HEK293T (cell line): ENCODE results near the gene CDH26.

Experiments used
- CTCF ChIA-PET: fragments of 350-600 bp; formaldehyde crosslinking; extraction: SDS; loops from one replicate; lab custom pipeline; 2021; ENCODE audit warnings: antibody characterized with exemption, inconsistent platforms; lab: Yijun Ruan, JAX
- POLR2A ChIA-PET: fragments of 350-600 bp; formaldehyde crosslinking; extraction: SDS; loops from one replicate; lab custom pipeline; 2020; ENCODE audit warnings: antibody characterized with exemption, inconsistent platforms; lab: Yijun Ruan, JAX
- DNase-seq: peaks from one replicate; pipeline ENCODE4 v3.0.0; 2012; ENCODE audit warnings: mixed read lengths; ENCODE audit errors: extremely low spot score
- ARNT ChIP-seq: fragments of 450-650 bp; IDR thresholded peaks from 2 replicates; pipeline ENCODE4 v1.6.1; 2017; ENCODE audit warnings: mild to moderate bottlenecking
- BHLHE40 ChIP-seq: fragments of 450-650 bp; IDR thresholded peaks from 2 replicates; pipeline ENCODE4 v1.6.1; 2016; ENCODE audit warnings: mild to moderate bottlenecking, moderate library complexity, borderline replicate concordance
- CTBP1 ChIP-seq: fragments of 450-650 bp; IDR thresholded peaks from 2 replicates; pipeline ENCODE4 v1.6.1; 2016; ENCODE audit warnings: borderline replicate concordance
- ELF4 ChIP-seq: fragments of 450-650 bp; IDR thresholded peaks from 2 replicates; pipeline ENCODE4 v1.6.1; 2017; ENCODE audit warnings: antibody characterized with exemption
- FOXA1 ChIP-seq: fragments of 450-650 bp; IDR thresholded peaks from 2 replicates; pipeline ENCODE4 v1.6.1; 2016; ENCODE audit warnings: mild to moderate bottlenecking
- FOXK2 ChIP-seq: fragments of 450-650 bp; IDR thresholded peaks from 2 replicates; pipeline ENCODE4 v1.6.1; 2016; ENCODE audit warnings: mild to moderate bottlenecking
- FOXM1 ChIP-seq: fragments of 450-650 bp; IDR thresholded peaks from 2 replicates; pipeline ENCODE4 v1.6.1; 2017; ENCODE audit warnings: mild to moderate bottlenecking, borderline replicate concordance
- HDGF ChIP-seq: fragments of 450-650 bp; IDR thresholded peaks from 2 replicates; pipeline ENCODE4 v1.6.1; 2017; ENCODE audit warnings: antibody characterized with exemption, borderline replicate concordance
- L3MBTL2 ChIP-seq: fragments of 450-650 bp; conservative IDR thresholded peaks from 2 replicates; pipeline ENCODE4 v1.6.1; 2016; ENCODE audit warnings: mild to moderate bottlenecking
- LEF1 ChIP-seq: fragments of 450-650 bp; IDR thresholded peaks from 2 replicates; pipeline ENCODE4 v1.6.1; 2017; ENCODE audit warnings: mild to moderate bottlenecking, borderline replicate concordance
- NFRKB ChIP-seq: fragments of 450-650 bp; IDR thresholded peaks from 2 replicates; pipeline ENCODE4 v1.6.1; 2016; ENCODE audit warnings: mild to moderate bottlenecking, moderate library complexity
- SP1 ChIP-seq: fragments of 450-650 bp; IDR thresholded peaks from 2 replicates; pipeline ENCODE4 v1.6.1; 2017
- SUZ12 ChIP-seq: fragments of 450-650 bp; IDR thresholded peaks from 2 replicates; pipeline ENCODE4 v1.6.1; 2016; ENCODE audit warnings: mild to moderate bottlenecking
- TARDBP ChIP-seq: fragments of 450-650 bp; IDR thresholded peaks from 2 replicates; pipeline ENCODE4 v1.6.1; 2016
- ZNF384 ChIP-seq: fragments of 450-650 bp; IDR thresholded peaks from 2 replicates; pipeline ENCODE4 v1.6.1; 2016
- TF ChIP-seq, protein P1 (sequence below): fragments of 450-650 bp; IDR thresholded peaks from 2 replicates; pipeline ENCODE4 v1.6.1; 2016

CDH26 gene

DNA sequence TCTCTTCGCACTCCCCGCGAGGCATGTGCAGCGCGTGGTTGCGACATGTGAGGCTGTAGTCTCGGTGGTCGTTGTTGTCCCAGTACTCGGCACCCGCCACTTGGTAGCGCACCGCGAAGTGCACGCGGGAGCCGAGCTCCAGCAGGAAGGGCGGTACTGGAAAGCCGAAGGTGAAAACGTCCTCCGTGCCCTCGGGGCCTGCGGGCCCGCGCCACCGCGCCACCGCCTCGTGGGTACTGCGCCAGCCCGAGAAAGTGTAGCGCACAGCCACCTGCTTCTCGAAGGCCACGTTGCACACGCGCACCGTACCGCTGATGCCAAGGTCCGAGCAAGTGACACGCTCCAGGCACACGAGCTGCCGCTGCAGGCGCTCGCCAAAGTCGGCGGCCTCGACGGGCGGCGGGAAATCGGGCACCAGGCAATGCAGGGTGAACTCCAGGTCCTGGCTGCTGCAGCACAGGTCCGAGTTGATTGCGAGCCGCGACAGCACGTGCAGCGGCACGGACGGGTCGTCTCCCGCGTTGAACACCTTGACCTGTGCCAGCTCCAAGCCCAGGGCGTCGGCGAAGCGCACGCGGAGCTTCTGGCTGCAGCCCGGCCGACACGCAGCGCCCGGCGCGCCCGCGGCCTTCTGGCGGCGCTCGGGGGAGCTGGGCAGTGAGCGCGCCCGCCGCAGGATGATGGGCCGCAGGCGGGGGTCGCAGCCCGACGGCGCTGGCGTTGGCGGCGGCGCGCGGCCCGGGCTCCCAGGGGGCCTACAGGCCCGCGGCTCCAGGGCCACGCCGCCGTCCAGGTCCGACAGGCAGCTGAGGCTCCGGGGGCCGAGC, 19.0 kb upstream of the CDH26 start:
- CTCF ChIA-PET = interaction anchor here (0.5 kb wide), 1 partner anchor 17 kb away, joined by 5 read pairs; no protein-coding TSS in a partner anchor
- peak; percentile 36 for TF ChIP-seq L3MBTL2
- TF ChIP-seq ZNF384 = no peak
- no peak for TF ChIP-seq HDGF
- TF ChIP-seq NFRKB = no peak
- no peak for TF ChIP-seq CTBP1
- TF ChIP-seq ARNT = no peak
- TF ChIP-seq TARDBP = no peak
- POLR2A ChIA-PET = interaction anchor here (0.9 to 3.4 kb wide), 9 partner anchors 8 to 119 kb away, joined by 3 to 19 read pairs (median 5); no protein-coding TSS in a partner anchor
- no peak for DNase-seq

- DNase-seq = peak; percentile 19
- ChIA-PET CTCF (interaction anchor here (0.5 kb wide), 1 partner anchor 17 kb away, joined by 5 read pairs; no protein-coding TSS in a partner anchor), POLR2A (interaction anchor here (0.6 to 3.4 kb wide), 16 partner anchors 8 to 120 kb away, joined by 3 to 19 read pairs (median 4); no protein-coding TSS in a partner anchor)
- no peak for TF ChIP-seq SUZ12
- TF ChIP-seq, protein P1, sequence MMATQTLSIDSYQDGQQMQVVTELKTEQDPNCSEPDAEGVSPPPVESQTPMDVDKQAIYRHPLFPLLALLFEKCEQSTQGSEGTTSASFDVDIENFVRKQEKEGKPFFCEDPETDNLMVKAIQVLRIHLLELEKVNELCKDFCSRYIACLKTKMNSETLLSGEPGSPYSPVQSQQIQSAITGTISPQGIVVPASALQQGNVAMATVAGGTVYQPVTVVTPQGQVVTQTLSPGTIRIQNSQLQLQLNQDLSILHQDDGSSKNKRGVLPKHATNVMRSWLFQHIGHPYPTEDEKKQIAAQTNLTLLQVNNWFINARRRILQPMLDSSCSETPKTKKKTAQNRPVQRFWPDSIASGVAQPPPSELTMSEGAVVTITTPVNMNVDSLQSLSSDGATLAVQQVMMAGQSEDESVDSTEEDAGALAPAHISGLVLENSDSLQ = no peak
- no peak for TF ChIP-seq TARDBP
- TF ChIP-seq ELF4 = no peak
- no peak for TF ChIP-seq BHLHE40
- TF ChIP-seq LEF1 = no peak
- TF ChIP-seq CTBP1 = no peak
Observed at GRCh38 chr20:59939879-59940128, 18.4 kb upstream of the CDH26 start.

DNA sequence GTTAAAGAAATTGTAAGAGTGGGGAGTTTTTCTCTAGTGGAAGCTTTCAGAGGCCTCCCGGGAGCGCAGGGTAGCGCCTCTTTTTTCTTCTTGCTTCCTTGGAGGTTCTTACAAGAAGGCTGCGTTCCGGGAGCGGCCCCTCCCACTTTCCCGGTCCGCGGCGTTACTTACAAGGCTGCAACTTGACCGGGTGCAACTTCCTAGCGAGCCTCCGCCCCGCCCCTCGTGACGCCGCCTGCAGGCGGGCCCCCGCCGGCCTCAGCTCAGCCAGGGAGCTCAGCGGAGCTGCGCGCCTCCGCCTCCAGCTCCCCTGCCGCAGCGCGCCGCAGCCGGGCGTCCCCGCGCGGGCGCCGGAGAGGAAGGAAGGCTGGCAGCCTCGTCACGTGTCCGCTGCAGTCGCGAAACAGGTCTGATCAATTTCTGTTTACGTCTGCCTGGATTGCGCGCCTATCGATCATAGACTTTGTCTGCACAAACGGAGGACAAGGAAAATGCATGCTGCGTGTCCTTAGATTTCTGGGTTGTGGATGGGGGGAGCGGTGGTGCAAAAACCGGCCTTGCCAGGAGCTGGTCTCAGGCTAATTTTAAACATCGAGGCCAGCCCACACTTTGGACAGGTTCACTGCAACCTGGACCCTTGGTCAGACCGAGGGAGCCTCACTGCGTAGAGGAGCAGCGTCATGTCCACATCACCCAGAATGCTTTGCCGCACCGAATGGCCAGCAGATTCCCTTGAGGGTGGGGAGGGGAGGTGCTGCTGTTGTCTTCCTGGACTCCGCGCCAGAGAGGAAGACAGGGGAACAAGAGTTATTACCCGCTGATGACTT, 17.9 kb upstream of the CDH26 start, which contains the start of the genes FAM217B and PPP1R3D:
FAM217B (plus strand) TSS at position 261 of the 827 bp plus-strand sequence. CDS start 3,555 bp downstream, outside the sequence.
PPP1R3D (minus strand) TSS at position 177 of the 827 bp plus-strand sequence. CDS start 374 bp downstream, outside the sequence.
- TF ChIP-seq ARNT = no peak
- TF ChIP-seq, protein P1 = peak; percentile 52
- no peak for TF ChIP-seq TARDBP
- TF ChIP-seq L3MBTL2 = peak; percentile 68
- peak; percentile 88 for DNase-seq
- POLR2A ChIA-PET = interaction anchor here (0.6 to 3.4 kb wide), 17 partner anchors 9 to 120 kb away, joined by 3 to 19 read pairs (median 4); no protein-coding TSS in a partner anchor
- CTCF ChIA-PET = interaction anchor here (1.7 kb wide), 1 partner anchor 15 kb away, joined by 4 read pairs; no protein-coding TSS in a partner anchor

- no peak for DNase-seq
- CTCF ChIA-PET = interaction anchor here (1.7 kb wide), 1 partner anchor 14 kb away, joined by 4 read pairs; no protein-coding TSS in a partner anchor
- no peak for TF ChIP-seq BHLHE40
- TF ChIP-seq TARDBP = no peak
- TF ChIP-seq SUZ12 = no peak
- no peak for TF ChIP-seq FOXA1
- TF ChIP-seq ARNT = no peak
- TF ChIP-seq FOXK2 = no peak
- TF ChIP-seq ELF4 = no peak
- no peak for TF ChIP-seq SP1
- TF ChIP-seq FOXM1 = no peak
- TF ChIP-seq CTBP1 = no peak
- TF ChIP-seq, protein P1 = no peak
- no peak for TF ChIP-seq NFRKB
- no peak for TF ChIP-seq HDGF
- no peak for TF ChIP-seq LEF1
- no peak for TF ChIP-seq L3MBTL2
- TF ChIP-seq ZNF384 = no peak
- POLR2A ChIA-PET = interaction anchor here (1.0 to 3.4 kb wide), 9 partner anchors 9 to 106 kb away, joined by 3 to 19 read pairs (median 4); no protein-coding TSS in a partner anchor
Observed at GRCh38 chr20:59940956-59941294, 17.3 kb upstream of the CDH26 start.

GRCh38 chr20:59942245-59942644, 16.0 kb upstream of the CDH26 start:
- TF ChIP-seq SUZ12 (no peak), TARDBP (no peak), LEF1 (no peak), L3MBTL2 (no peak)
- CTCF ChIA-PET = no interaction called here
- POLR2A ChIA-PET = no interaction called here
- DNase-seq = no peak

- CTCF ChIA-PET = interaction anchor here (0.5 to 2.0 kb wide), 2 partner anchors 11 to 312 kb away, joined by 3 to 5 read pairs; no protein-coding TSS in a partner anchor
- TF ChIP-seq ZNF384 (no peak), BHLHE40 (no peak), CTBP1 (no peak), FOXA1 (no peak), TARDBP (no peak), FOXM1 (no peak), SUZ12 (no peak), LEF1 (no peak)
- TF ChIP-seq, protein P1 = no peak
- POLR2A ChIA-PET = no interaction called here
- no peak for DNase-seq
Observed at GRCh38 chr20:59944726-59945125, 13.5 kb upstream of the CDH26 start.
